Measurements from ENCODE around the gene PRSS48. TPM values are rescaled to one million over a fixed set of nuclear protein-coding genes. Genes with fewer than 3 reads are reported as not detected.

PRSS48 gene
- total and polyA plus RNA-seq, 2 of the 4 experiments (the other 2 are of a cell fraction), result not detected

DNA sequence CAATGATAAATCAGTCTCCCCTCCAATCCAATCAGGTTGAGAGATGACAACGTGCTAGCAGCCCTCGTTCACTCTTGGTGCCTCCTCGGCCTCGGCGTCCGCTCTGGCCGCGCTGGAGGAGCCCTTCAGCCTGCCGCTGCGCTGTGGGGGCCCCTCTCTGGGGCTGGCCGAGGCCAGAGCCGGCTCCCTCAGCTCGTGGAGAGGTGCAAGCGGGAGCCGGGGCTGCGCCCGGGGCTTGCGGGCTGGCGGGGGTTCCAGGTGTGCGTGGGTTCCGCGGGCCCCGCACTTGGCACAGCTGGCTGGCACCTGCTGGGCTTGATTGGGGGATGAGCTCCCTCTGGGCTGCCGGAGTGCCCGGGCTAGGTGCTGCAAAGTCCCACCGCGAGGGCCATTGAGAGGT is 40.9 kb upstream of the PRSS48 start:
- H3K36me3 ChIP-seq (ENCODE audit: control insufficient read depth, insufficient read depth, low read length), result no peaks in the 10 kb centered on the region
- no peak overlapping the region for H3K14ac ChIP-seq (replicated peaks; ENCODE audit: low read depth, low read length)
- ATAC-seq (ENCODE audit: low read depth), result no peak
- H3K4me3 ChIP-seq (ENCODE audit: insufficient read depth, low read depth, low read length), result no peak overlapping the region
- no peaks in the 10 kb centered on the region for H3K27me3 ChIP-seq (ENCODE audit: control insufficient read depth, insufficient read depth, low read length)
- no peak overlapping the region for H3K18ac ChIP-seq (ENCODE audit: low read depth, low read length)
- no peaks in the 10 kb centered on the region for H3K9me3 ChIP-seq (ENCODE audit: control insufficient read depth, insufficient read depth, low read length)
- H3K56ac ChIP-seq (ENCODE audit: extremely low read depth, insufficient read depth, low read length), result no peak overlapping the region
- intact Hi-C loops (cut with micrococcal nuclease) (loop anchor here (5.0 kb wide), 1 partner anchor 366 kb away; no protein-coding TSS in a partner anchor), dilution Hi-C loops (cut with HindIII; ENCODE audit: low sequenced_read_pairs, unreplicated experiment) (no loop called here), in situ Hi-C loops (cut with MboI; ENCODE audit: low sequenced_read_pairs) (no loop called here)
- H3K9ac ChIP-seq (ENCODE audit: low read depth, low read length), result no peak overlapping the region
- H2AK5ac ChIP-seq (ENCODE audit: low read depth, low read length), result no peak overlapping the region
- no peaks in the 10 kb centered on the region for H4K20me1 ChIP-seq (ENCODE audit: insufficient read depth, low read length)
- no peak overlapping the region for H3K4ac ChIP-seq (ENCODE audit: low read depth, low read length)
- DNase-seq, result no peak
- no peak overlapping the region for H2BK5ac ChIP-seq (ENCODE audit: low read depth, low read length, poor library complexity, severe bottlenecking)
- H3K9me1 ChIP-seq (ENCODE audit: insufficient read depth, low read length), result no peaks in the 10 kb centered on the region
- H4K91ac ChIP-seq (ENCODE audit: insufficient read depth, low read depth, low read length), result no peak overlapping the region
- no TSS peak for BruUV-seq (replicated peaks)
- no peak overlapping the region for H3K23ac ChIP-seq (ENCODE audit: low read depth, low read length)
- H2AFZ ChIP-seq (replicated peaks; ENCODE audit: low read length, poor library complexity), result no peak overlapping the region
- no peak overlapping the region for H2BK120ac ChIP-seq (ENCODE audit: low read depth, low read length)
- no peaks in the 10 kb centered on the region for H3K79me1 ChIP-seq (ENCODE audit: low read depth in 1 of 2, low read length in 2 of 2)
- H2AK9ac ChIP-seq (replicated peaks; ENCODE audit: low read depth, low read length, poor library complexity), result no peak overlapping the region
- TF ChIP-seq SMC3 (IDR thresholded peaks at IDR 0.05; ENCODE audit: low read depth, low read length) (no peak), POLR2A (IDR thresholded peaks at IDR 0.05; ENCODE audit: low read depth, low read length) (no peak)
- TF ChIP-seq, protein P1, sequence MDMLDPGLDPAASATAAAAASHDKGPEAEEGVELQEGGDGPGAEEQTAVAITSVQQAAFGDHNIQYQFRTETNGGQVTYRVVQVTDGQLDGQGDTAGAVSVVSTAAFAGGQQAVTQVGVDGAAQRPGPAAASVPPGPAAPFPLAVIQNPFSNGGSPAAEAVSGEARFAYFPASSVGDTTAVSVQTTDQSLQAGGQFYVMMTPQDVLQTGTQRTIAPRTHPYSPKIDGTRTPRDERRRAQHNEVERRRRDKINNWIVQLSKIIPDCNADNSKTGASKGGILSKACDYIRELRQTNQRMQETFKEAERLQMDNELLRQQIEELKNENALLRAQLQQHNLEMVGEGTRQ (IDR thresholded peaks at IDR 0.05; ENCODE audit: low read depth, low read length), result no peak
- H3K27ac ChIP-seq (ENCODE audit: insufficient read depth, low read length), result no peak overlapping the region
- POLR2A ChIA-PET (ENCODE audit: unreplicated experiment), result no interaction called here
- no peak overlapping the region for H3K4me2 ChIP-seq (ENCODE audit: low read depth, low read length)
- no peak overlapping the region for H4K8ac ChIP-seq (ENCODE audit: low read depth in 2 of 2, low read length in 2 of 2)
- H3K4me1 ChIP-seq (ENCODE audit: control insufficient read depth, insufficient read depth, low read length), result no peaks in the 10 kb centered on the region
- no peak overlapping the region for H2BK15ac ChIP-seq (ENCODE audit: low read depth, low read length)
- 98% methylated on average over 23 of the region's 27 CpGs; no CpG with 5 or more reads in 1 of the 2 experiments for WGBS, 2 experiments (ENCODE audit: extremely low coverage in 2 of 2, insufficient read length in 1 of 2)
- no peak overlapping the region for H4K5ac ChIP-seq (ENCODE audit: low read depth, low read length)
- CTCF ChIA-PET, result no interaction called here
- no peak overlapping the region for H2BK20ac ChIP-seq (ENCODE audit: low read depth, low read length)

Measured in IMR-90 (cell line).